ENCODE results near the gene SEMA4D.

The SEMA4D gene

DNA sequence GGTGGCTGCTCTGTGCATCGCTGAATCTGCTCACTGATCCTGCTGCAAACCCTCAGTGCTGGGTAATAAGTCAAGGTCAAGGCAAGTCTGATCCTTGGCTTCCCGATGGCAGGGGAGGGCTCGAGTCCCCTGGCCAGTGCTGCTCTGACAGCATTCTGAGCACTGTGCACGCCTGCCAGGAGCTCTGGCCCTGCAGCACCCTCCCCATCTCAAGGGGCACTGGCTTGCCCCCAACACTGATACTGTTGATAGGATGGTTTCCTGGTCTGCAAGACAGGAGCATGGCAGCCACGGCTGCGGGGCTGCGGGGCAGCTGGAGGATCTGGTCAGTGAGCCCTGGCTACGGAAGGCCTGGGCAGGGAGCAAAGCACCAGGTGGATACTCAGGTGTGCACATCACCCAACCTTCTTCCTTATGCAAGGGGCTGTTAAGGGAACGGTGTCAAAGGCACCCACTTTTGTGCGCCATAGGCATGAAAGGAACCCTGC is 107.8 kb downstream of the SEMA4D start:
- H3K27me3 ChIP-seq (ENCODE audit: insufficient read depth, low read length, poor library complexity): no peaks in the 10 kb centered on the region
- H3K4me1 ChIP-seq (ENCODE audit: insufficient read depth, low read length): no peaks in the 10 kb centered on the region
- peaks cover 22% of the 10 kb centered on the region for H4K20me1 ChIP-seq (ENCODE audit: insufficient read depth, low read length)
- no peak overlapping the region for H3K27ac ChIP-seq (ENCODE audit: low read length)
- TF ChIP-seq, protein P1, sequence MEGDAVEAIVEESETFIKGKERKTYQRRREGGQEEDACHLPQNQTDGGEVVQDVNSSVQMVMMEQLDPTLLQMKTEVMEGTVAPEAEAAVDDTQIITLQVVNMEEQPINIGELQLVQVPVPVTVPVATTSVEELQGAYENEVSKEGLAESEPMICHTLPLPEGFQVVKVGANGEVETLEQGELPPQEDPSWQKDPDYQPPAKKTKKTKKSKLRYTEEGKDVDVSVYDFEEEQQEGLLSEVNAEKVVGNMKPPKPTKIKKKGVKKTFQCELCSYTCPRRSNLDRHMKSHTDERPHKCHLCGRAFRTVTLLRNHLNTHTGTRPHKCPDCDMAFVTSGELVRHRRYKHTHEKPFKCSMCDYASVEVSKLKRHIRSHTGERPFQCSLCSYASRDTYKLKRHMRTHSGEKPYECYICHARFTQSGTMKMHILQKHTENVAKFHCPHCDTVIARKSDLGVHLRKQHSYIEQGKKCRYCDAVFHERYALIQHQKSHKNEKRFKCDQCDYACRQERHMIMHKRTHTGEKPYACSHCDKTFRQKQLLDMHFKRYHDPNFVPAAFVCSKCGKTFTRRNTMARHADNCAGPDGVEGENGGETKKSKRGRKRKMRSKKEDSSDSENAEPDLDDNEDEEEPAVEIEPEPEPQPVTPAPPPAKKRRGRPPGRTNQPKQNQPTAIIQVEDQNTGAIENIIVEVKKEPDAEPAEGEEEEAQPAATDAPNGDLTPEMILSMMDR (IDR thresholded peaks at IDR 0.05; ENCODE audit: borderline replicate concordance, extremely low read depth, low read length, poor library complexity, severe bottlenecking): no peak
- no peak for TF ChIP-seq EZH2 (IDR thresholded peaks at IDR 0.05; ENCODE audit: borderline replicate concordance, low read depth, low read length, severe bottlenecking)
- no peak for DNase-seq
- no peak overlapping the region for H3K4me3 ChIP-seq (ENCODE audit: low read depth in 1 of 2, low read length in 2 of 2)
- no peak overlapping the region for H3K9ac ChIP-seq (ENCODE audit: low read depth, low read length)
- H3K79me2 ChIP-seq (ENCODE audit: insufficient read depth, low read length): no peaks in the 10 kb centered on the region
- ATAC-seq (ENCODE audit: insufficient read depth, low read depth): no peak; the same call in 2 of the 3 replicates
- H3K36me3 ChIP-seq (ENCODE audit: insufficient read depth, low read length): peaks cover 98% of the 10 kb centered on the region
- H3K9me3 ChIP-seq (ENCODE audit: insufficient read depth, low read length, severe bottlenecking): no peaks in the 10 kb centered on the region
- no peak overlapping the region for H3K4me2 ChIP-seq (ENCODE audit: insufficient read depth, low read length)
- no peak overlapping the region for H2AFZ ChIP-seq (ENCODE audit: low read depth, low read length)

DNA sequence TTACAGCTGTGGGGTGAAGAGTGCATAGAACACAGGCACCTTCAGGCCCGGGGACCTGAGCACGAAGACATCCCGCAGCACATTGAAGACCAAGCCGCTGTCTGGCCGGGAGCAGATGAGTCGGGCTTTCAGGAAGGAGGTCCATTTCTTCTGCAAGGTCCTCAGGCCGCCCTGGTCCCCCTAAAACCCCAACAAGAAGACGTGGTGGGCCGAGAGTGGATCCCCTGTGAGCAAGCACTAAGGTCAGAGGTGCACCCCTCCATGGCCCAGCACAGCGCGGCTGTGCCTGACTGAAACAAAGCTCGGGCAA is 109.1 kb downstream of the SEMA4D start:
- Histone ChIP-seq H3K9ac (ENCODE audit: low read depth, low read length) (no peak overlapping the region), H4K20me1 (ENCODE audit: insufficient read depth, low read length) (peaks cover 18% of the 10 kb centered on the region), H3K79me2 (ENCODE audit: insufficient read depth, low read length) (no peaks in the 10 kb centered on the region), H2AFZ (ENCODE audit: low read depth, low read length) (no peak overlapping the region), H3K9me3 (ENCODE audit: insufficient read depth, low read length, severe bottlenecking) (no peaks in the 10 kb centered on the region), H3K4me1 (ENCODE audit: insufficient read depth, low read length) (no peaks in the 10 kb centered on the region), H3K27me3 (ENCODE audit: insufficient read depth, low read length, poor library complexity) (no peaks in the 10 kb centered on the region), H3K27ac (ENCODE audit: low read length) (no peak overlapping the region), H3K4me2 (ENCODE audit: insufficient read depth, low read length) (no peak overlapping the region), H3K36me3 (ENCODE audit: insufficient read depth, low read length) (peaks cover 99% of the 10 kb centered on the region), H3K4me3 (ENCODE audit: low read depth in 1 of 2, low read length in 2 of 2) (no peak overlapping the region)
- DNase-seq (no peak), ATAC-seq (ENCODE audit: insufficient read depth, low read depth) (no peak)
- TF ChIP-seq, protein P1 (IDR thresholded peaks at IDR 0.05; ENCODE audit: borderline replicate concordance, extremely low read depth, low read length, poor library complexity, severe bottlenecking): no peak
- TF ChIP-seq EZH2 (IDR thresholded peaks at IDR 0.05; ENCODE audit: borderline replicate concordance, low read depth, low read length, severe bottlenecking): no peak

DNA sequence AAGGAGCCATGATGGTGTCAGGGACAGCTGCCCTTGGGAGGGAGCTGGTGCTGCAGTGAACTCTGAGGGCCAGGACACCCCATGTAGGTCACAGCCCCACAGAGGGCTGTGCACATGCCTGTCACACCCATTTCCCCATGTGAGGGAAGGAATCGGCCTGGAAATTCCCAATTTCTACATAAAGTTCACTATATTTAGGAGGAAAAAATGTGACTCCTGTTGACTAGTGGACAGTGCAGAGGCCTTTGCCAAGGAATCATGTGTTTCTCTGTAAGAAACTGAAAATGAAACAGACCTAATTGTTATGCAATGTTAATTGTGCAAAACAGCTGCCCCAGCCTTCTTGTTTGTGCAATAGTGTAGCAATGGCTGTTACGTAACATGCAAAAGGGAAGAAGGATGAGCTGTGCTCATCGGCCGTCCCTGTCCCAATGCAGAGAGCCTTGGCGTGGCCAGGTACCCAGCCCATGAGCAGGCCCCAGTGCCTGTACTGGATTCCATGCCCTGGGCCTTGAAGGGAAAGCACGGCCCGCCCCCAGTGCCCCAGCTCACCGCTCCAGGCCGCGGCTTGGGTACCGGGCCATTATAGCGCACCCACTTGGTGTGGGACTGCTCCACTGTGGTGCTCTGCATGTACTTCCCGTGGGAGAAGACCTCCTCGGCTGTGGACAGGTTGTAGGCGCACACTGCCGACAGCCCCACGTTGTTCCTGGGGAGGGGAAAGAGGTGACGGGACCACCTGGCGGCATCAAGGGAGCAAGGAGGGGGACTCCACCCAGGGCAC is 109.6 kb downstream of the SEMA4D start:
- peaks cover 23% of the 10 kb centered on the region for H4K20me1 ChIP-seq (ENCODE audit: insufficient read depth, low read length)
- no peak overlapping the region for H3K4me3 ChIP-seq (ENCODE audit: low read depth in 1 of 2, low read length in 2 of 2)
- ATAC-seq (ENCODE audit: insufficient read depth, low read depth) (no peak), DNase-seq (no peak)
- H3K9ac ChIP-seq (ENCODE audit: low read depth, low read length): no peak overlapping the region
- no peaks in the 10 kb centered on the region for H3K27me3 ChIP-seq (ENCODE audit: insufficient read depth, low read length, poor library complexity)
- peaks cover 99% of the 10 kb centered on the region for H3K36me3 ChIP-seq (ENCODE audit: insufficient read depth, low read length)
- H3K27ac ChIP-seq (ENCODE audit: low read length): no peak overlapping the region
- no peak overlapping the region for H2AFZ ChIP-seq (ENCODE audit: low read depth, low read length)
- H3K9me3 ChIP-seq (ENCODE audit: insufficient read depth, low read length, severe bottlenecking): no peaks in the 10 kb centered on the region
- no peak overlapping the region for H3K4me2 ChIP-seq (ENCODE audit: insufficient read depth, low read length)
- TF ChIP-seq EZH2 (IDR thresholded peaks at IDR 0.05; ENCODE audit: borderline replicate concordance, low read depth, low read length, severe bottlenecking): no peak
- TF ChIP-seq, protein P1 (IDR thresholded peaks at IDR 0.05; ENCODE audit: borderline replicate concordance, extremely low read depth, low read length, poor library complexity, severe bottlenecking): no peak
- no peaks in the 10 kb centered on the region for H3K79me2 ChIP-seq (ENCODE audit: insufficient read depth, low read length)
- no peaks in the 10 kb centered on the region for H3K4me1 ChIP-seq (ENCODE audit: insufficient read depth, low read length)
